ENCODE data around the gene KRTAP4-8. TPM values are rescaled to one million over a fixed set of nuclear protein-coding genes. Genes with fewer than 3 reads are reported as not detected.
A peak's percentile ranks its signal among the peaks of the same experiment; 100 is the strongest.

KRTAP4-8 gene
- polyA plus RNA-seq = not detected in 3 replicates
- not detected for polyA plus RNA-seq (2011; ENCODE audit: low read depth)
- polyA plus RNA-seq (2011; cell fraction: cytosol; rRNA removed) = not detected in 2 replicates
- not detected in 2 replicates for polyA plus RNA-seq (2011; cell fraction: nucleus; rRNA removed)
- not detected in 2 replicates for polyA plus RNA-seq (2012; ENCODE audit: low replicate concordance)
- not detected in 3 replicates for polyA minus RNA-seq
- not detected for polyA minus RNA-seq (2011; cell fraction: cytosol; rRNA and poly(A)+ RNA removed)
- not detected in 2 replicates for polyA minus RNA-seq (2011; cell fraction: nucleus; rRNA and poly(A)+ RNA removed)

GRCh38 chr17:41098042-41098441, at the start of gene KRTAP4-8:
Gene KRTAP4-8 (minus strand): TSS chr17:41098142. CDS start chr17:41098084, 58 bp downstream.
- no peaks in the 10 kb centered on the region for H3K79me2 ChIP-seq (ENCODE audit: control insufficient read depth, insufficient read depth, low read length)
- dilution Hi-C loops (cut with MboI; ENCODE audit: extremely low pct_ligation_motif_present, low sequenced_read_pairs) = no loop called here
- no peak for DNase-seq (ENCODE audit: low read depth, low spot score)
- H2AFZ ChIP-seq (ENCODE audit: control insufficient read depth, low read length) = no peak within 1 kb of the TSS
- H3K36me3 ChIP-seq (ENCODE audit: control insufficient read depth in 2 of 2, extremely low read depth in 1 of 2, insufficient read depth in 2 of 2, low read length in 2 of 2) = no peaks in the 10 kb centered on the region
- H3K9ac ChIP-seq (ENCODE audit: control insufficient read depth, extremely low read depth, insufficient read depth, low read length) = no peak within 1 kb of the TSS
- H3K9me1 ChIP-seq (ENCODE audit: control insufficient read depth, extremely low read depth, insufficient read depth, low read length) = no peaks in the 10 kb centered on the region
- no peak within 1 kb of the TSS for H3K4me3 ChIP-seq (ENCODE audit: control insufficient read depth in 2 of 3, extremely low read depth in 1 of 3, insufficient read depth in 2 of 3, low read depth in 1 of 3, low read length in 3 of 3)
- H3K4me1 ChIP-seq (ENCODE audit: control insufficient read depth, extremely low read depth, insufficient read depth, low read length) = peaks cover 23% of the 10 kb centered on the region
- no peak for TF ChIP-seq EZH2 (IDR thresholded peaks at IDR 0.05; ENCODE audit: low read length)
- TF ChIP-seq CTCF (optimal IDR thresholded peaks at IDR 0.05 in 1 of 3, IDR thresholded peaks at IDR 0.05 in 1 of 3, conservative IDR thresholded peaks at IDR 0.05 in 1 of 3; ENCODE audit: extremely low read depth in 1 of 3, insufficient read depth in 2 of 3, low read length in 3 of 3) = no peak
- peak within 1 kb of the TSS; percentile 55 for H3K27ac ChIP-seq (ENCODE audit: control insufficient read depth, insufficient read depth, low read length)
- no peaks in the 10 kb centered on the region for H3K9me3 ChIP-seq (ENCODE audit: control insufficient read depth, low read depth, low read length)
- H3K27me3 ChIP-seq (ENCODE audit: control insufficient read depth, extremely low read depth, insufficient read depth, low read length) = no peaks in the 10 kb centered on the region
- peak within 1 kb of the TSS; percentile 59 for H3K4me2 ChIP-seq (ENCODE audit: control insufficient read depth, extremely low read depth, insufficient read depth, low read depth, low read length)
- no peak for FAIRE-seq
- H4K20me1 ChIP-seq (ENCODE audit: control insufficient read depth, extremely low read depth, insufficient read depth, low read length) = no peaks in the 10 kb centered on the region

GRCh38 chr17:41145261-41145660, 47.3 kb upstream of the KRTAP4-8 start:
- Histone ChIP-seq H3K9me3 (ENCODE audit: control insufficient read depth, low read depth, low read length) (peaks cover 5% of the 10 kb centered on the region), H3K27me3 (ENCODE audit: control insufficient read depth, extremely low read depth, insufficient read depth, low read length) (no peaks in the 10 kb centered on the region), H3K79me2 (ENCODE audit: control insufficient read depth, insufficient read depth, low read length) (no peaks in the 10 kb centered on the region), H3K9me1 (ENCODE audit: control insufficient read depth, extremely low read depth, insufficient read depth, low read length) (no peaks in the 10 kb centered on the region), H3K36me3 (ENCODE audit: control insufficient read depth in 2 of 2, extremely low read depth in 1 of 2, insufficient read depth in 2 of 2, low read length in 2 of 2) (no peaks in the 10 kb centered on the region), H4K20me1 (ENCODE audit: control insufficient read depth, extremely low read depth, insufficient read depth, low read length) (no peaks in the 10 kb centered on the region), H3K4me2 (ENCODE audit: control insufficient read depth, extremely low read depth, insufficient read depth, low read depth, low read length) (no peak overlapping the region), H3K9ac (ENCODE audit: control insufficient read depth, extremely low read depth, insufficient read depth, low read length) (no peak overlapping the region), H3K4me1 (ENCODE audit: control insufficient read depth, extremely low read depth, insufficient read depth, low read length) (peaks cover 8% of the 10 kb centered on the region), H3K4me3 (ENCODE audit: control insufficient read depth in 2 of 3, extremely low read depth in 1 of 3, insufficient read depth in 2 of 3, low read depth in 1 of 3, low read length in 3 of 3) (no peak overlapping the region), H2AFZ (ENCODE audit: control insufficient read depth, low read length) (no peak overlapping the region), H3K27ac (ENCODE audit: control insufficient read depth, insufficient read depth, low read length) (no peak overlapping the region)
- DNase-seq (ENCODE audit: low read depth, low spot score) (no peak), FAIRE-seq (no peak)
- dilution Hi-C loops (cut with MboI; ENCODE audit: extremely low pct_ligation_motif_present, low sequenced_read_pairs) = no loop called here
- no peak for TF ChIP-seq EZH2 (IDR thresholded peaks at IDR 0.05; ENCODE audit: low read length)
- no peak for TF ChIP-seq CTCF (optimal IDR thresholded peaks at IDR 0.05 in 1 of 3, IDR thresholded peaks at IDR 0.05 in 1 of 3, conservative IDR thresholded peaks at IDR 0.05 in 1 of 3; ENCODE audit: extremely low read depth in 1 of 3, insufficient read depth in 2 of 3, low read length in 3 of 3)

Data from keratinocyte (primary cell).